DOHH2 (cell line): ENCODE measurements around the gene HSCB.

Source experiments
- H3F3A ChIP-seq: fragments of 200-600 bp; sonication (generic), shearing (Covaris generic); 2 replicates; pipeline ENCODE4 v1.6.0; 2016; ENCODE audit warnings: antibody characterized with exemption, mild to moderate bottlenecking; ENCODE audit not compliant: control insufficient read depth, insufficient read depth
- H3K27ac ChIP-seq: fragments of 200-600 bp; sonication (generic); 2 replicates; pipeline ENCODE4 v1.5.1; 2014; ENCODE audit warnings: low read depth, mild to moderate bottlenecking, low read length, moderate library complexity
- H3K27me3 ChIP-seq: fragments of 200-600 bp; sonication (generic); 2 replicates; pipeline ENCODE4 v1.6.1; 2014; ENCODE audit warnings: mild to moderate bottlenecking, low read length, mixed read lengths; ENCODE audit not compliant: control insufficient read depth
- H3K36me3 ChIP-seq: fragments of 200-600 bp; sonication (generic); 2 replicates; pipeline ENCODE4 v1.6.1; 2014; ENCODE audit warnings: mild to moderate bottlenecking, low read length, moderate library complexity, mixed read lengths; ENCODE audit not compliant: control insufficient read depth
- H3K4me1 ChIP-seq: fragments of 200-600 bp; sonication (generic); 2 replicates; pipeline ENCODE4 v1.6.1; 2014; ENCODE audit warnings: mild to moderate bottlenecking, low read length, mixed read lengths; ENCODE audit not compliant: control insufficient read depth
- H3K4me2 ChIP-seq: fragments of 200-600 bp; sonication (generic); 2 replicates; pipeline ENCODE4 v1.6.0; 2014; ENCODE audit warnings: mild to moderate bottlenecking, low read length, moderate library complexity
- H3K4me3 ChIP-seq: fragments of 200-600 bp; sonication (generic); 2 replicates; pipeline ENCODE4 v1.5.1; 2014; ENCODE audit warnings: mild to moderate bottlenecking, low read length, mixed read lengths
- H3K79me2 ChIP-seq: fragments of 200-600 bp; sonication (generic); 2 replicates; pipeline ENCODE4 v1.6.1; 2014; ENCODE audit warnings: mild to moderate bottlenecking, low read length, mixed read lengths; ENCODE audit not compliant: control insufficient read depth
- H3K9me2 ChIP-seq: fragments of 200-600 bp; sonication (generic); replicated peaks from 2 replicates; pipeline ENCODE4 v1.6.1; 2014; ENCODE audit warnings: mild to moderate bottlenecking, low read length, mixed read lengths; ENCODE audit not compliant: control insufficient read depth
- H3K9me3 ChIP-seq: fragments of 200-600 bp; sonication (generic); 2 replicates; pipeline ENCODE4 v1.6.1; 2014; ENCODE audit warnings: antibody characterized with exemption, low read length, mixed read lengths; ENCODE audit not compliant: control insufficient read depth, insufficient read depth
- H4K20me1 ChIP-seq: fragments of 200-600 bp; sonication (generic); 2 replicates; pipeline ENCODE4 v1.6.0; 2014; ENCODE audit warnings: low read depth, mild to moderate bottlenecking, antibody characterized with exemption, low read length, moderate library complexity; ENCODE audit not compliant: control insufficient read depth, insufficient read depth
- CTCF ChIP-seq: fragments of 200-600 bp; sonication (generic); IDR thresholded peaks from one replicate; pipeline ENCODE4 v1.5.1; 2014; ENCODE audit warnings: antibody characterized with exemption, mild to moderate bottlenecking, low read depth, low read length; ENCODE audit not compliant: poor library complexity, severe bottlenecking
- EZH2phosphoT487 ChIP-seq: fragments of 200-600 bp; sonication (generic); IDR thresholded peaks from 2 replicates; pipeline ENCODE4 v1.6.1; 2017; ENCODE audit warnings: borderline replicate concordance, mild to moderate bottlenecking, antibody characterized with exemption, low read length, moderate library complexity, mixed read lengths

HSCB gene

GRCh38 chr22:28772633-28773460, 31.0 kb downstream of the HSCB start, which contains the start of gene CCDC117:
TSS of gene CCDC117 (plus strand) at chr22:28772695. CDS start at chr22:28772850, 155 bp downstream.
- no peaks in the 10 kb centered on the region for H4K20me1 ChIP-seq
- peak within 1 kb of the TSS; percentile 95 for H3K4me3 ChIP-seq
- H3K9me3 ChIP-seq, result 0 out of 2 replicates have a peak, but pooled peaks cover 9% of the 10 kb centered on the region
- peak; percentile 21 for TF ChIP-seq CTCF
- no peak for TF ChIP-seq EZH2phosphoT487
- no peaks in the 10 kb centered on the region for H3K9me2 ChIP-seq
- H3K79me2 ChIP-seq, result peaks cover 49% of the 10 kb centered on the region
- peaks cover 39% of the 10 kb centered on the region for H3K36me3 ChIP-seq
- peaks cover 42% of the 10 kb centered on the region for H3K4me1 ChIP-seq
- peak within 1 kb of the TSS; percentile 88 for H3K4me2 ChIP-seq
- peak within 1 kb of the TSS; percentile 68 for H3K27ac ChIP-seq
- H3F3A ChIP-seq, result 0 out of 2 replicates have a peak, but pooled peaks cover 2% of the 10 kb centered on the region
- no peaks in the 10 kb centered on the region for H3K27me3 ChIP-seq

GRCh38 chr22:28773461-28773867, 31.6 kb downstream of the HSCB start:
- no peak for TF ChIP-seq EZH2phosphoT487
- TF ChIP-seq CTCF, result peak; percentile 11
- Histone ChIP-seq H3K4me3 (peak overlapping the region; percentile 95), H3K9me2 (no peaks in the 10 kb centered on the region), H3K27ac (peak overlapping the region; percentile 68), H3K79me2 (peaks cover 55% of the 10 kb centered on the region), H3K4me2 (peak overlapping the region; percentile 88), H3K36me3 (peaks cover 44% of the 10 kb centered on the region), H3K9me3 (0 out of 2 replicates have a peak, but pooled peaks cover 9% of the 10 kb centered on the region), H3K4me1 (peaks cover 48% of the 10 kb centered on the region), H4K20me1 (no peaks in the 10 kb centered on the region), H3F3A (peaks cover 2% of the 10 kb centered on the region; the same call in 1 of the 2 replicates), H3K27me3 (no peaks in the 10 kb centered on the region)

- Histone ChIP-seq H3K9me3 (0 out of 2 replicates have a peak, but pooled peaks cover 4% of the 10 kb centered on the region), H3K4me2 (peak overlapping the region; percentile 88), H3K79me2 (peaks cover 65% of the 10 kb centered on the region), H3K36me3 (peaks cover 53% of the 10 kb centered on the region), H3F3A (peaks cover 2% of the 10 kb centered on the region), H3K27ac (no peak overlapping the region), H3K9me2 (no peaks in the 10 kb centered on the region), H3K27me3 (no peaks in the 10 kb centered on the region), H3K4me3 (peak overlapping the region; percentile 95), H3K4me1 (peaks cover 56% of the 10 kb centered on the region), H4K20me1 (no peaks in the 10 kb centered on the region)
- TF ChIP-seq EZH2phosphoT487 (no peak), CTCF (no peak)
Measured at GRCh38 chr22:28774378-28774777, 32.5 kb downstream of the HSCB start.
